B cell (primary cell): Measurements from ENCODE around the gene ERP44. TPM values are rescaled to one million over a fixed set of nuclear protein-coding genes. Genes with fewer than 3 reads are reported as not detected.
A peak's percentile ranks its signal among the peaks of the same experiment; 100 is the strongest.

Experiments
- ATAC-seq: fragments of 200-7000 bp; cut with Tn5 transposase; one replicate; pipeline ENCODE4 v1.10.0; 2021; ENCODE audit warnings: low read depth, mild to moderate bottlenecking, moderate number of reproducible peaks, moderate library complexity
- CTCF ChIA-PET: fragments of 350-600 bp; sonication (Branson Sonifier 250); formaldehyde crosslinking; loops from one replicate; lab custom pipeline; 2021; ENCODE audit warnings: antibody characterized with exemption, inconsistent platforms; lab: Charles Lee
- POLR2A ChIA-PET: fragments of 350-600 bp; sonication (Branson Sonifier 250); formaldehyde crosslinking; loops from one replicate; lab custom pipeline; 2021; ENCODE audit warnings: antibody characterized with exemption; lab: Charles Lee
- DNase-seq: peaks from one replicate; pipeline ENCODE4 v3.0.0; 2013
- H2AFZ ChIP-seq: 2 replicates; pipeline ENCODE4 v1.6.1; 2012; ENCODE audit warnings: mild to moderate bottlenecking, low read depth, low read length; ENCODE audit not compliant: insufficient read depth, poor library complexity, severe bottlenecking
- H3K27ac ChIP-seq, 2 donors: 1 replicate in 1 of 2; 2 replicates in 1 of 2; pipeline ENCODE4 v1.5.1; 2012 to 2013; ENCODE audit warnings: low read length in 2 of 2, mild to moderate bottlenecking in 2 of 2, moderate library complexity in 1 of 2
- H3K27me3 ChIP-seq, 4 experiments: fragments of 200-600 bp in 1 of 4; sonication (generic) in 1 of 4; replicated peaks in 1 of 4; 1 replicate in 2 of 4; 2 replicates in 2 of 4; pipeline versions ENCODE4 v1.6.1 to v1.7.0; 2013 to 2016; ENCODE audit warnings: low read length in 3 of 4, mild to moderate bottlenecking in 2 of 4, mixed read lengths in 1 of 4, moderate library complexity in 1 of 4; ENCODE audit not compliant: insufficient read depth in 4 of 4, control insufficient read depth in 3 of 4; ENCODE audit errors: control extremely low read depth in 1 of 4
- H3K36me3 ChIP-seq, 2 experiments: replicated peaks in 1 of 2; 1 replicate in 1 of 2; 2 replicates in 1 of 2; pipeline versions ENCODE4 v1.6.1 to v1.7.1; 2013; ENCODE audit warnings: low read length in 1 of 2; ENCODE audit not compliant: insufficient read depth in 2 of 2, control insufficient read depth in 1 of 2; ENCODE audit errors: control extremely low read depth in 1 of 2, extremely low read depth in 1 of 2
- H3K4me1 ChIP-seq, 2 donors: fragments of 200-600 bp in 1 of 2; sonication (generic) in 1 of 2; 1 replicate in 1 of 2; 2 replicates in 1 of 2; pipeline versions ENCODE4 v1.5.1 to v1.6.1; 2013 to 2017; ENCODE audit warnings: low read length in 2 of 2; ENCODE audit not compliant: control insufficient read depth in 2 of 2, insufficient read depth in 2 of 2
- H3K4me2 ChIP-seq: replicated peaks from 2 replicates; pipeline ENCODE3; 2012; ENCODE audit warnings: mild to moderate bottlenecking, low read depth, low read length; ENCODE audit not compliant: poor library complexity, severe bottlenecking
- H3K4me3 ChIP-seq, 5 experiments: fragments of 200-600 bp in 1 of 5; sonication (generic) in 1 of 5; 1 replicate in 3 of 5; 2 replicates in 2 of 5; pipeline versions ENCODE4 v1.5.1 to v1.7.0; 2011 to 2016; ENCODE audit warnings: low read length in 4 of 5, mild to moderate bottlenecking in 4 of 5, low read depth in 2 of 5, control low read depth in 1 of 5, moderate library complexity in 1 of 5; ENCODE audit not compliant: insufficient read depth in 1 of 5; ENCODE audit errors: control extremely low read depth in 1 of 5, extremely low read depth in 1 of 5
- H3K79me2 ChIP-seq: fragments of 200-600 bp; sonication (generic); one replicate; pipeline ENCODE4 v1.6.0; 2016; ENCODE audit warnings: low read length; ENCODE audit not compliant: control insufficient read depth, insufficient read depth
- H3K9ac ChIP-seq: fragments of 200-600 bp; sonication (generic); 2 replicates; pipeline ENCODE4 v1.6.1; 2017; ENCODE audit warnings: mild to moderate bottlenecking, low read length, moderate library complexity
- H3K9me3 ChIP-seq, 3 donors: one replicate each; pipeline versions ENCODE4 v1.6.1 to v1.7.1; 2013; ENCODE audit warnings: low read length in 2 of 3; ENCODE audit not compliant: control insufficient read depth in 2 of 3, insufficient read depth in 1 of 3; ENCODE audit errors: control extremely low read depth in 1 of 3
- H4K20me1 ChIP-seq: 2 replicates; pipeline ENCODE4 v1.6.0; 2012; ENCODE audit warnings: mild to moderate bottlenecking, low read length; ENCODE audit not compliant: insufficient read depth, control insufficient read depth, poor library complexity, severe bottlenecking
- H3K27ac Mint-ChIP-seq: one replicate; pipeline ENCODE4 v1.8.0; 2021; ENCODE audit warnings: mixed read lengths
- H3K27me3 Mint-ChIP-seq: one replicate; pipeline ENCODE4 v1.8.0; 2021; ENCODE audit warnings: mixed read lengths
- H3K4me1 Mint-ChIP-seq: one replicate; pipeline ENCODE4 v1.8.0; 2021; ENCODE audit warnings: mixed read lengths
- H3K4me3 Mint-ChIP-seq: one replicate; pipeline ENCODE4 v1.8.0; 2021; ENCODE audit warnings: mixed read lengths
- H3K9me3 Mint-ChIP-seq: one replicate; pipeline ENCODE4 v1.8.0; 2022; ENCODE audit warnings: mixed read lengths; ENCODE audit not compliant: insufficient read depth
- EZH2 ChIP-seq: IDR thresholded peaks from 2 replicates; pipeline ENCODE4 v1.6.1; 2012; ENCODE audit warnings: borderline replicate concordance, low read depth, mild to moderate bottlenecking, moderate library complexity, low read length; ENCODE audit not compliant: insufficient read depth, poor library complexity, severe bottlenecking
- WGBS: methylation state at CpG from one replicate; pipeline ENCODE4 v1.1.5; 2013; ENCODE audit warnings: missing lambda C conversion rate; ENCODE audit not compliant: insufficient coverage; 5-methylcytosine and 5-hydroxymethylcytosine counted together
- intact Hi-C: fragments of 100-400 bp; cut with micrococcal nuclease; formaldehyde crosslinking; loops from one replicate; pipeline ENCODE4 v1.10.0; 2022
- polyA plus RNA-seq: library from polyadenylated mRNA; depleted of rRNA; stranded (reverse); fragments of >200 nt; gene quantifications from 2 replicates; pipeline ENCODE4 v1.2.3, GENCODE V29; 2012
- total RNA-seq, 2 donors: library from RNA; stranded (reverse); fragments of 120-200 nt in 1 of 2; gene quantifications; 1 replicate in 1 of 2; 2 replicates in 1 of 2; pipeline versions ENCODE4 v1.2.3 to v1.2.4, GENCODE V29; 2013 to 2022
- TF ChIP-seq, protein P1 (sequence below): fragments of 200-600 bp; IDR thresholded peaks from one replicate; pipeline ENCODE4 v1.8.0; 2022; ENCODE audit warnings: antibody characterized with exemption, mild to moderate bottlenecking

The ERP44 gene
- total and polyA plus RNA-seq, 2 donors (not counting 1 experiment from before 2014, with no cell fraction given), result 10.5 to 18.4 TPM

DNA sequence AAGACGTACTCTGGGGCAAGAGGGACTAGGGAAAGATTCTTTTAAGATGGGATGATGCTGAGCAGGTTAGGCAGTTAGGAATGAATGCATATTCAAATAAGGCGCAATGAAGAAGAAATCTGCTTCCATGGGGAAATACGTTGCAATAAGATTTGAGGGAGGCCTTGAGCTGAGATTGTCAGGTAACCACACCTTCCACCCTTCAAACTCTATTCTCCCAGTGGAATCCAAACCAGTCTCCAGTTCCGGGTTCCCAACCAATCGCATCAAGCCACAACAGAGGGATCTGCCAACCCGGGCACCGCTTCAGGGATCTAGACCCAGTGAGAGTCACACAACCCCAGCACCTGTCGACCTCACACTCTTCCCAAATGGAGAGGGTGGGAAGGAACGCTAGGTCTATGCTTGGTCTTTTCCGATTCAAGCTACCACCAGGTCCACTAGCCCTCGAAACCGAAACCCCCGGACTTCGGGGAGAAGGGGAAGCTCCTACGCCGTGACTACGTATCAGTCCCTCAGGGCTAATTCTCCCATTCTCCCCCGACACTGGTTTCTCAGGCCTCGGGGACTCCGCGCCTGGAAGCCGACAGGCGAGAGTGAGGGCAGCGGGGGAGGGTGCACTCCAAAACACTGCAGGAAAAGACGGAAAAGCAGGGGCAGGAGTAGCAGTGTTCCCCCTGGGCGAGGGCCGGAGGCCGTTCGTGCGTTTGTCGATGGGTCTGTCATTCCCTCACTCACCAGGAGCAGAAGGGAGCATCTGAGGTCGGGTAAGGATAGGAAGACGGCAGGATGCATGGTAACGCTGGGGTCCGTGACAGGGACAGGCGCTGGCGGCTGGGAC is 534 bp downstream of the ERP44 start:
- Histone ChIP-seq H3K27me3 (no peaks in the 10 kb centered on the region), H3K9me3 (no peaks in the 10 kb centered on the region), H3K79me2 (peaks cover 73% of the 10 kb centered on the region), H3K4me2 (peak overlapping the region; percentile 96), H3K4me1 (peaks cover 31 to 36% of the 10 kb centered on the region in 2 donors), H3K9ac (peak overlapping the region; percentile 97), H3K36me3 (peaks cover 0 to 4% of the 10 kb centered on the region in 2 experiments), H4K20me1 (peaks cover 19% of the 10 kb centered on the region), H3K27ac (peak overlapping the region; percentile 77 to 90), H2AFZ (peak overlapping the region; percentile 97), H3K4me3 (peak overlapping the region; percentile 79 to 98 (median 95))
- H3K4me1 Mint-ChIP-seq, result peaks cover 49% of the 10 kb centered on the region
- peak overlapping the region; percentile 98 for H3K27ac Mint-ChIP-seq
- DNase-seq (peak; percentile 67), ATAC-seq (no peak)
- CTCF ChIA-PET, result no interaction called here
- H3K9me3 Mint-ChIP-seq, result no peaks in the 10 kb centered on the region
- H3K27me3 Mint-ChIP-seq, result no peaks in the 10 kb centered on the region
- TF ChIP-seq, protein P1, sequence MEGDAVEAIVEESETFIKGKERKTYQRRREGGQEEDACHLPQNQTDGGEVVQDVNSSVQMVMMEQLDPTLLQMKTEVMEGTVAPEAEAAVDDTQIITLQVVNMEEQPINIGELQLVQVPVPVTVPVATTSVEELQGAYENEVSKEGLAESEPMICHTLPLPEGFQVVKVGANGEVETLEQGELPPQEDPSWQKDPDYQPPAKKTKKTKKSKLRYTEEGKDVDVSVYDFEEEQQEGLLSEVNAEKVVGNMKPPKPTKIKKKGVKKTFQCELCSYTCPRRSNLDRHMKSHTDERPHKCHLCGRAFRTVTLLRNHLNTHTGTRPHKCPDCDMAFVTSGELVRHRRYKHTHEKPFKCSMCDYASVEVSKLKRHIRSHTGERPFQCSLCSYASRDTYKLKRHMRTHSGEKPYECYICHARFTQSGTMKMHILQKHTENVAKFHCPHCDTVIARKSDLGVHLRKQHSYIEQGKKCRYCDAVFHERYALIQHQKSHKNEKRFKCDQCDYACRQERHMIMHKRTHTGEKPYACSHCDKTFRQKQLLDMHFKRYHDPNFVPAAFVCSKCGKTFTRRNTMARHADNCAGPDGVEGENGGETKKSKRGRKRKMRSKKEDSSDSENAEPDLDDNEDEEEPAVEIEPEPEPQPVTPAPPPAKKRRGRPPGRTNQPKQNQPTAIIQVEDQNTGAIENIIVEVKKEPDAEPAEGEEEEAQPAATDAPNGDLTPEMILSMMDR, result no peak
- TF ChIP-seq EZH2, result no peak
- peak overlapping the region; percentile 99 for H3K4me3 Mint-ChIP-seq
- WGBS, result under 1% methylated on average over 25 of the region's 37 CpGs
- intact Hi-C loops, result loop anchor here (2.0 to 10.0 kb wide), 5 partner anchors 39 to 1299 kb away; partner anchors contain the start of genes MRPL50 and ZNF189
- POLR2A ChIA-PET, result interaction anchor here (1.1 kb wide), 1 partner anchor 13 kb away, joined by 4 read pairs; no protein-coding TSS in a partner anchor
